Measurements from ENCODE around the gene LEAP2.

Gene LEAP2

GRCh38 chr5:132836852-132837251 lies 36.6 kb upstream of the LEAP2 start:
- no peak for DNase-seq (ENCODE audit: low read depth)
- TF ChIP-seq CTCF (conservative IDR thresholded peaks at IDR 0.05; ENCODE audit: low read depth, low read length) = no peak
- H3K4me3 ChIP-seq (ENCODE audit: low read length) = no peak overlapping the region

GRCh38 chr5:132837868-132838267 lies 35.6 kb upstream of the LEAP2 start:
- no peak for DNase-seq (ENCODE audit: low read depth)
- TF ChIP-seq CTCF (conservative IDR thresholded peaks at IDR 0.05; ENCODE audit: low read depth, low read length) = no peak
- no peak overlapping the region for H3K4me3 ChIP-seq (ENCODE audit: low read length)

- no peak for DNase-seq (ENCODE audit: low read depth)
- no peak overlapping the region for H3K4me3 ChIP-seq (ENCODE audit: low read length)
- no peak for TF ChIP-seq CTCF (conservative IDR thresholded peaks at IDR 0.05; ENCODE audit: low read depth, low read length)
Observed at GRCh38 chr5:132838516-132839282, 34.8 kb upstream of the LEAP2 start.

- DNase-seq (ENCODE audit: low read depth) = no peak
- no peak overlapping the region for H3K4me3 ChIP-seq (ENCODE audit: low read length)
Observed at GRCh38 chr5:132839426-132840301, 33.8 kb upstream of the LEAP2 start.

GRCh38 chr5:132840313-132840712 lies 33.2 kb upstream of the LEAP2 start:
- H3K4me3 ChIP-seq (ENCODE audit: low read length) = no peak overlapping the region
- no peak for DNase-seq (ENCODE audit: low read depth)
- no peak for TF ChIP-seq CTCF (conservative IDR thresholded peaks at IDR 0.05; ENCODE audit: low read depth, low read length)

More at GRCh38 chr5:132839426-132840301, 33.8 kb upstream of the LEAP2 start:
- TF ChIP-seq CTCF (conservative IDR thresholded peaks at IDR 0.05; ENCODE audit: low read depth, low read length) = no peak

- H3K4me3 ChIP-seq (ENCODE audit: low read length) = no peak overlapping the region
- no peak for DNase-seq (ENCODE audit: low read depth)
- TF ChIP-seq CTCF (conservative IDR thresholded peaks at IDR 0.05; ENCODE audit: low read depth, low read length) = no peak
Observed at GRCh38 chr5:132840896-132841295, 32.6 kb upstream of the LEAP2 start.

Measured in retinal pigment epithelial cell (primary cell).